Fibroblast of lung (primary cell): Measurements from ENCODE around the gene SCYGR1. TPM values are rescaled to one million over a fixed set of nuclear protein-coding genes. Genes with fewer than 3 reads are reported as not detected.
"Not testable (repeated sequence)": the region's sequence is repeated elsewhere in the genome, so short reads cannot be mapped to it uniquely, and the experiment has no call there.

Source experiments
- DNase-seq, 2 donors: peaks; one replicate each; pipeline versions ENCODE4 v3.0.0 to v3.0.0-alpha.2; 2010; ENCODE audit warnings: low read depth in 2 of 2
- H2AFZ ChIP-seq: 2 replicates; pipeline ENCODE4 v1.5.1; 2012; ENCODE audit warnings: low read length, control low read depth, inconsistent platforms
- H3K27ac ChIP-seq: 2 replicates; pipeline ENCODE4 v1.5.1; 2011; ENCODE audit warnings: low read length, control low read depth; ENCODE audit not compliant: insufficient read depth
- H3K27me3 ChIP-seq: 2 replicates; pipeline ENCODE4 v1.5.1; 2011; ENCODE audit warnings: mild to moderate bottlenecking, low read length; ENCODE audit not compliant: control insufficient read depth, insufficient read depth
- H3K36me3 ChIP-seq: 2 replicates; pipeline ENCODE4 v1.5.1; 2011; ENCODE audit warnings: low read length; ENCODE audit not compliant: control insufficient read depth, insufficient read depth
- H3K4me1 ChIP-seq: 2 replicates; pipeline ENCODE4 v1.5.1; 2011; ENCODE audit warnings: low read length; ENCODE audit not compliant: control insufficient read depth, insufficient read depth; ENCODE audit errors: extremely low read depth
- H3K4me2 ChIP-seq: 2 replicates; pipeline ENCODE4 v1.5.1; 2011; ENCODE audit warnings: low read length, control low read depth; ENCODE audit not compliant: insufficient read depth; ENCODE audit errors: extremely low read depth
- H3K4me3 ChIP-seq, 4 experiments: fragments of 200-600 bp in 1 of 4; sonication (generic) in 1 of 4; replicated peaks in 1 of 4; 2 replicates each; pipeline ENCODE4 v1.5.1; 2011 to 2016; ENCODE audit warnings: low read length in 4 of 4, low read depth in 3 of 4, mild to moderate bottlenecking in 3 of 4, control low read depth in 2 of 4, inconsistent platforms in 1 of 4, mixed read lengths in 1 of 4; ENCODE audit not compliant: insufficient read depth in 1 of 4; ENCODE audit errors: control extremely low read depth in 1 of 4
- H3K79me2 ChIP-seq: 2 replicates; pipeline ENCODE4 v1.5.1; 2012; ENCODE audit warnings: mild to moderate bottlenecking, low read length, inconsistent platforms; ENCODE audit not compliant: control insufficient read depth, insufficient read depth
- H3K9ac ChIP-seq: 2 replicates; pipeline ENCODE4 v1.5.1; 2011; ENCODE audit warnings: mild to moderate bottlenecking, low read length, control low read depth; ENCODE audit not compliant: insufficient read depth
- H3K9me3 ChIP-seq: 2 replicates; pipeline ENCODE4 v1.5.1; 2012; ENCODE audit warnings: low read depth, low read length; ENCODE audit not compliant: control insufficient read depth, insufficient read depth
- H4K20me1 ChIP-seq: 2 replicates; pipeline ENCODE4 v1.5.1; 2011; ENCODE audit warnings: low read length; ENCODE audit not compliant: control insufficient read depth, insufficient read depth; ENCODE audit errors: extremely low read depth
- EZH2 ChIP-seq: IDR thresholded peaks from 2 replicates; pipeline ENCODE4 v1.5.1; 2012; ENCODE audit warnings: low read length, control low read depth, mild to moderate bottlenecking; ENCODE audit errors: missing control alignments
- polyA plus RNA-seq, 2 donors: library from polyadenylated mRNA; depleted of rRNA in 1 of 2; stranded (reverse) in 1 of 2; unstranded in 1 of 2; fragments of >200 nt; gene quantifications; 2 replicates each; pipeline ENCODE4 v1.2.1, GENCODE V29; 2011 to 2012; ENCODE audit warnings: missing spikeins in 1 of 2
- total RNA-seq: library from RNA; depleted of rRNA; stranded (reverse); fragments of >200 nt; gene quantifications from 2 replicates; pipeline ENCODE4 v1.2.1, GENCODE V29; 2014
- TF ChIP-seq, protein P1 (sequence below), 2 donors: IDR thresholded peaks in 1 of 2; conservative IDR thresholded peaks in 1 of 2; 1 replicate in 1 of 2; 2 replicates in 1 of 2; pipeline ENCODE4 v1.5.1; 2011 to 2012; ENCODE audit warnings: low read length in 2 of 2, control low read depth in 1 of 2, inconsistent platforms in 1 of 2, low read depth in 1 of 2, mild to moderate bottlenecking in 1 of 2

Gene SCYGR1
- total and polyA plus RNA-seq, 2 donors (not counting 1 experiment from before 2014, with no cell fraction given): not detected

GRCh38 chr2:227383686-227384085 lies 4.1 kb downstream of the SCYGR1 start:
- no peaks in the 10 kb centered on the region for H3K27me3 ChIP-seq
- peaks cover 2% of the 10 kb centered on the region for H3K4me1 ChIP-seq
- no peaks in the 10 kb centered on the region for H3K9me3 ChIP-seq
- H3K79me2 ChIP-seq: no peaks in the 10 kb centered on the region
- no peak overlapping the region for H3K9ac ChIP-seq
- H3K4me3 ChIP-seq: no peak overlapping the region
- no peak overlapping the region for H2AFZ ChIP-seq
- H3K36me3 ChIP-seq: no peaks in the 10 kb centered on the region
- H4K20me1 ChIP-seq: no peaks in the 10 kb centered on the region
- TF ChIP-seq, protein P1, sequence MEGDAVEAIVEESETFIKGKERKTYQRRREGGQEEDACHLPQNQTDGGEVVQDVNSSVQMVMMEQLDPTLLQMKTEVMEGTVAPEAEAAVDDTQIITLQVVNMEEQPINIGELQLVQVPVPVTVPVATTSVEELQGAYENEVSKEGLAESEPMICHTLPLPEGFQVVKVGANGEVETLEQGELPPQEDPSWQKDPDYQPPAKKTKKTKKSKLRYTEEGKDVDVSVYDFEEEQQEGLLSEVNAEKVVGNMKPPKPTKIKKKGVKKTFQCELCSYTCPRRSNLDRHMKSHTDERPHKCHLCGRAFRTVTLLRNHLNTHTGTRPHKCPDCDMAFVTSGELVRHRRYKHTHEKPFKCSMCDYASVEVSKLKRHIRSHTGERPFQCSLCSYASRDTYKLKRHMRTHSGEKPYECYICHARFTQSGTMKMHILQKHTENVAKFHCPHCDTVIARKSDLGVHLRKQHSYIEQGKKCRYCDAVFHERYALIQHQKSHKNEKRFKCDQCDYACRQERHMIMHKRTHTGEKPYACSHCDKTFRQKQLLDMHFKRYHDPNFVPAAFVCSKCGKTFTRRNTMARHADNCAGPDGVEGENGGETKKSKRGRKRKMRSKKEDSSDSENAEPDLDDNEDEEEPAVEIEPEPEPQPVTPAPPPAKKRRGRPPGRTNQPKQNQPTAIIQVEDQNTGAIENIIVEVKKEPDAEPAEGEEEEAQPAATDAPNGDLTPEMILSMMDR (conservative IDR thresholded peaks at IDR 0.05 in 1 of 2, IDR thresholded peaks at IDR 0.05 in 1 of 2; ENCODE audit: low read depth in 1 of 2, low read length in 2 of 2): no peak
- TF ChIP-seq EZH2: no peak
- DNase-seq: no peak
- H3K27ac ChIP-seq: no peak overlapping the region
- no peak overlapping the region for H3K4me2 ChIP-seq

DNA sequence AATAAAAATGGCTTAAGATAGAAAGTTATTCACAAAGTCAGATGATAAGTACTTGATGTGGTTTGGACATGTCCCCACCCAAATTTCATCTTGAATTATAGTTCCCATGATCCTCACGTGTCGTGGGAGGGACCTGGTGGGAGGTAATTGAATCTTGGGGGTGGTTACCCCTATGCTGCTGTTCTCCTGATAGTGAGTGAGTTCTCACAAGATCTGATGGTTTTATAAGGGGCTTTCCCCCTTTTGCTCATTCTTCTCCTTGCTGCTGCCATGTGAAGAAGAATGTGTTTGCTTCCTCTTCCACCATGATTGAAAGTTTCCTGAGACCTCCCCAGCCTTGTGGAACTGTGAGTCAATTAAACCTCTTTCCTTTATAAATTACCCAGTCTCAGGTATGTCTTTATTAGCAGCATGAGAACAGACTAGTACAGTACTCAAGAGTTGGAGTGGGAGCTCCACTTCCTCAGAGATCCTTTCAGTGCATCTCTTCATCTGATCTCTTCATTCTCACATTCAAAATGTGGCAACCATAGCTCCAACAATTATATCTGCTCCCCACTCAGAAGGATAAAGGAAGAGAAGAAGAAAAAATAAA lies 5.4 kb downstream of the SCYGR1 start:
- H3K79me2 ChIP-seq, H2AFZ ChIP-seq, H3K9ac ChIP-seq, DNase-seq, H3K4me1 ChIP-seq, H4K20me1 ChIP-seq, H3K36me3 ChIP-seq, H3K27ac ChIP-seq, H3K4me3 ChIP-seq, H3K4me2 ChIP-seq, H3K9me3 ChIP-seq, H3K27me3 ChIP-seq: not testable (repeated sequence)

GRCh38 chr2:227379095-227379494 lies 8.7 kb downstream of the SCYGR1 start, which contains the start of gene TM4SF20:
Gene TM4SF20 (minus strand): TSS chr2:227379306. CDS start chr2:227379268, 38 bp downstream.
- H4K20me1 ChIP-seq: no peaks in the 10 kb centered on the region
- no peak within 1 kb of the TSS for H3K9ac ChIP-seq
- TF ChIP-seq, protein P1 (conservative IDR thresholded peaks at IDR 0.05 in 1 of 2, IDR thresholded peaks at IDR 0.05 in 1 of 2; ENCODE audit: low read depth in 1 of 2, low read length in 2 of 2): no peak
- TF ChIP-seq EZH2: no peak
- H3K4me1 ChIP-seq: peaks cover 6% of the 10 kb centered on the region
- H3K27me3 ChIP-seq: no peaks in the 10 kb centered on the region
- H3K4me2 ChIP-seq: no peak within 1 kb of the TSS
- no peak for DNase-seq
- H3K79me2 ChIP-seq: no peaks in the 10 kb centered on the region
- no peak within 1 kb of the TSS for H3K4me3 ChIP-seq
- no peak within 1 kb of the TSS for H3K27ac ChIP-seq
- H3K9me3 ChIP-seq: no peaks in the 10 kb centered on the region
- H2AFZ ChIP-seq: no peak within 1 kb of the TSS
- no peaks in the 10 kb centered on the region for H3K36me3 ChIP-seq
